Central memory CD8-positive, alpha-beta T cell (primary cell): ENCODE measurements around the gene LMTK2.
A peak's percentile ranks its signal among the peaks of the same experiment; 100 is the strongest.
"Not testable (repeated sequence)": the region's sequence is repeated elsewhere in the genome, so short reads cannot be mapped to it uniquely, and the experiment has no call there.

ENCODE experiments used
- ATAC-seq: fragments of 150-1000 bp; cut with Tn5 transposase; replicated peaks from 2 replicates; pipeline ENCODE4 v1.10.0; 2022; ENCODE audit warnings: mild to moderate bottlenecking, moderate FRiP score, moderate number of reproducible peaks; ENCODE audit not compliant: poor library complexity, severe bottlenecking; ENCODE audit errors: extremely low read depth
- DNase-seq, 2 donors: peaks; one replicate each; pipeline ENCODE4 v3.0.0; 2021; ENCODE audit warnings: low spot score in 2 of 2
- H3K27ac Mint-ChIP-seq: one replicate; pipeline ENCODE4 v1.8.0; 2022; ENCODE audit warnings: low read depth, mild to moderate bottlenecking, moderate library complexity, mixed read lengths
- H3K27me3 Mint-ChIP-seq: one replicate; pipeline ENCODE4 v1.8.0; 2022; ENCODE audit warnings: mixed read lengths
- H3K36me3 Mint-ChIP-seq: one replicate; pipeline ENCODE4 v1.8.0; 2022; ENCODE audit warnings: mild to moderate bottlenecking, moderate library complexity, mixed read lengths; ENCODE audit not compliant: insufficient read depth
- H3K4me1 Mint-ChIP-seq: one replicate; pipeline ENCODE4 v1.8.0; 2022; ENCODE audit warnings: mixed read lengths
- H3K4me3 Mint-ChIP-seq: one replicate; pipeline ENCODE4 v1.8.0; 2022; ENCODE audit warnings: mild to moderate bottlenecking, moderate library complexity, mixed read lengths
- H3K9me3 Mint-ChIP-seq: one replicate; pipeline ENCODE4 v1.8.0; 2022; ENCODE audit warnings: mixed read lengths

LMTK2 gene

GRCh38 chr7:98215561-98216495 is 109.2 kb downstream of the LMTK2 start:
- ATAC-seq (no peak), DNase-seq (no peak)
- no peak overlapping the region for H3K27ac Mint-ChIP-seq
- no peaks in the 10 kb centered on the region for H3K27me3 Mint-ChIP-seq
- no peaks in the 10 kb centered on the region for H3K9me3 Mint-ChIP-seq
- H3K36me3 Mint-ChIP-seq: peaks cover 21% of the 10 kb centered on the region
- no peak overlapping the region for H3K4me3 Mint-ChIP-seq
- H3K4me1 Mint-ChIP-seq: peaks cover 16% of the 10 kb centered on the region

- DNase-seq: no peak
- Mint-ChIP-seq H3K27ac (no peak overlapping the region), H3K27me3 (no peaks in the 10 kb centered on the region), H3K4me1 (peaks cover 16% of the 10 kb centered on the region), H3K9me3 (no peaks in the 10 kb centered on the region), H3K36me3 (peaks cover 26% of the 10 kb centered on the region), H3K4me3 (no peak overlapping the region)
- no peak for ATAC-seq
Measured at GRCh38 chr7:98216941-98217622, 110.4 kb downstream of the LMTK2 start.

GRCh38 chr7:98217623-98218582 is 111.2 kb downstream of the LMTK2 start:
- Mint-ChIP-seq H3K9me3 (no peaks in the 10 kb centered on the region), H3K4me3 (no peak overlapping the region), H3K27ac (peak overlapping the region; percentile 19), H3K36me3 (peaks cover 26% of the 10 kb centered on the region), H3K27me3 (no peaks in the 10 kb centered on the region), H3K4me1 (peaks cover 16% of the 10 kb centered on the region)
- no peak for DNase-seq
- no peak for ATAC-seq

- H3K9me3 Mint-ChIP-seq, H3K4me3 Mint-ChIP-seq, H3K27me3 Mint-ChIP-seq, DNase-seq, ATAC-seq, H3K27ac Mint-ChIP-seq: not testable (repeated sequence)
- peaks cover 16% of the 10 kb centered on the region for H3K4me1 Mint-ChIP-seq
- peaks cover 29% of the 10 kb centered on the region for H3K36me3 Mint-ChIP-seq
Measured at GRCh38 chr7:98219382-98219781, 112.7 kb downstream of the LMTK2 start.

- no peaks in the 10 kb centered on the region for H3K27me3 Mint-ChIP-seq
- H3K4me3 Mint-ChIP-seq: no peak overlapping the region
- no peaks in the 10 kb centered on the region for H3K9me3 Mint-ChIP-seq
- H3K4me1 Mint-ChIP-seq: peaks cover 16% of the 10 kb centered on the region
- no peak overlapping the region for H3K27ac Mint-ChIP-seq
- ATAC-seq: no peak
- peaks cover 39% of the 10 kb centered on the region for H3K36me3 Mint-ChIP-seq
- no peak for DNase-seq
Measured at GRCh38 chr7:98221611-98222532, 115.2 kb downstream of the LMTK2 start.

- Mint-ChIP-seq H3K4me3 (no peak overlapping the region), H3K4me1 (peaks cover 16% of the 10 kb centered on the region), H3K36me3 (peaks cover 40% of the 10 kb centered on the region), H3K27ac (no peak overlapping the region), H3K9me3 (no peaks in the 10 kb centered on the region), H3K27me3 (no peaks in the 10 kb centered on the region)
- DNase-seq (no peak), ATAC-seq (no peak)
Measured at GRCh38 chr7:98222533-98223195, 116.0 kb downstream of the LMTK2 start.

GRCh38 chr7:98223351-98223897 is 116.8 kb downstream of the LMTK2 start:
- DNase-seq: no peak

GRCh38 chr7:98223898-98224700 is 117.4 kb downstream of the LMTK2 start:
- ATAC-seq (no peak), DNase-seq (no peak)
- H3K27ac Mint-ChIP-seq: no peak overlapping the region
- H3K36me3 Mint-ChIP-seq: peaks cover 41% of the 10 kb centered on the region
- peaks cover 6% of the 10 kb centered on the region for H3K4me1 Mint-ChIP-seq
- no peak overlapping the region for H3K4me3 Mint-ChIP-seq
- no peaks in the 10 kb centered on the region for H3K9me3 Mint-ChIP-seq
- no peaks in the 10 kb centered on the region for H3K27me3 Mint-ChIP-seq

More at GRCh38 chr7:98223351-98223897, 116.8 kb downstream of the LMTK2 start:
- peaks cover 12% of the 10 kb centered on the region for H3K4me1 Mint-ChIP-seq
- H3K27me3 Mint-ChIP-seq: no peaks in the 10 kb centered on the region
- no peak for ATAC-seq
- H3K27ac Mint-ChIP-seq: no peak overlapping the region
- no peaks in the 10 kb centered on the region for H3K9me3 Mint-ChIP-seq
- H3K4me3 Mint-ChIP-seq: no peak overlapping the region
- peaks cover 40% of the 10 kb centered on the region for H3K36me3 Mint-ChIP-seq

- no peak for ATAC-seq
- Mint-ChIP-seq H3K4me3 (no peak overlapping the region), H3K27me3 (no peaks in the 10 kb centered on the region), H3K36me3 (peaks cover 36% of the 10 kb centered on the region), H3K9me3 (no peaks in the 10 kb centered on the region), H3K27ac (no peak overlapping the region), H3K4me1 (no peaks in the 10 kb centered on the region)
- no peak for DNase-seq
Measured at GRCh38 chr7:98224701-98225181, 118.1 kb downstream of the LMTK2 start.

- H3K27ac Mint-ChIP-seq: no peak overlapping the region
Measured at GRCh38 chr7:98225913-98226614, 119.4 kb downstream of the LMTK2 start.

More at GRCh38 chr7:98225913-98226614, 119.4 kb downstream of the LMTK2 start:
- no peak overlapping the region for H3K4me3 Mint-ChIP-seq
- no peak for ATAC-seq
- no peaks in the 10 kb centered on the region for H3K4me1 Mint-ChIP-seq
- H3K36me3 Mint-ChIP-seq: peaks cover 38% of the 10 kb centered on the region
- H3K9me3 Mint-ChIP-seq: no peaks in the 10 kb centered on the region
- no peaks in the 10 kb centered on the region for H3K27me3 Mint-ChIP-seq
- no peak for DNase-seq
